SU-DHL-6 (cell line): Measurements from ENCODE around the gene NAPG.
"Not testable (repeated sequence)": the region's sequence is repeated elsewhere in the genome, so short reads cannot be mapped to it uniquely, and the experiment has no call there.

ENCODE experiments used
- H2AFZ ChIP-seq: fragments of 200-600 bp; sonication (generic); 2 replicates; pipeline ENCODE4 v1.6.1; 2014; ENCODE audit warnings: low read depth, mild to moderate bottlenecking, moderate library complexity, mixed read lengths, antibody characterized with exemption, low read length; ENCODE audit not compliant: severe bottlenecking
- H3F3A ChIP-seq: fragments of 200-600 bp; shearing (Covaris generic); 2 replicates; pipeline ENCODE4 v1.6.0; 2016; ENCODE audit warnings: antibody characterized with exemption, mild to moderate bottlenecking; ENCODE audit not compliant: insufficient read depth
- H3K27ac ChIP-seq: fragments of 200-600 bp; sonication (generic); 2 replicates; pipeline ENCODE4 v1.5.1; 2016; ENCODE audit warnings: low read depth, mild to moderate bottlenecking, low read length, moderate library complexity, mixed read lengths
- H3K27me3 ChIP-seq: fragments of 200-600 bp; sonication (generic), shearing (Covaris generic); 2 replicates; pipeline ENCODE4 v1.6.0; 2014; ENCODE audit warnings: mild to moderate bottlenecking, low read length
- H3K36me3 ChIP-seq: fragments of 200-600 bp; sonication (generic); 2 replicates; pipeline ENCODE4 v1.6.1; 2014; ENCODE audit warnings: mild to moderate bottlenecking, low read length, mixed read lengths
- H3K4me2 ChIP-seq: fragments of 300-600, 200-600 bp; shearing (Covaris generic), sonication (generic); 2 replicates; pipeline ENCODE4 v1.6.0; 2014; ENCODE audit warnings: low read length, low read depth, mild to moderate bottlenecking; ENCODE audit not compliant: poor library complexity, severe bottlenecking
- H3K4me3 ChIP-seq: fragments of 200-600 bp; sonication (generic); 2 replicates; pipeline ENCODE4 v1.5.1; 2014; ENCODE audit warnings: antibody characterized with exemption, low read length, mild to moderate bottlenecking, mixed read lengths; ENCODE audit not compliant: insufficient read depth, poor library complexity, severe bottlenecking
- H3K79me2 ChIP-seq: fragments of 200-600 bp; sonication (generic); 2 replicates; pipeline ENCODE4 v1.6.1; 2014; ENCODE audit warnings: mild to moderate bottlenecking, low read length, moderate library complexity; ENCODE audit not compliant: insufficient read depth
- H3K9ac ChIP-seq: fragments of 200-600 bp; sonication (generic); 2 replicates; pipeline ENCODE4 v1.7.0; 2014; ENCODE audit warnings: mild to moderate bottlenecking, low read length
- H3K9me2 ChIP-seq: fragments of 200-600 bp; sonication (generic); replicated peaks from 2 replicates; pipeline ENCODE4 v1.6.1; 2014; ENCODE audit warnings: low read length; ENCODE audit not compliant: insufficient read depth
- H3K9me3 ChIP-seq: fragments of 200-600 bp; sonication (generic); 2 replicates; pipeline ENCODE4 v1.6.1; 2014; ENCODE audit warnings: low read length, mixed read lengths; ENCODE audit not compliant: insufficient read depth
- H4K20me1 ChIP-seq: fragments of 200-600 bp; sonication (generic); 2 replicates; pipeline ENCODE4 v1.6.1; 2014; ENCODE audit warnings: low read depth, mild to moderate bottlenecking, antibody characterized with exemption, low read length, moderate library complexity, mixed read lengths
- EZH2phosphoT487 ChIP-seq: fragments of 200-600 bp; sonication (generic), shearing (Covaris generic); conservative IDR thresholded peaks from 2 replicates; pipeline ENCODE4 v1.6.1; 2018; ENCODE audit warnings: mild to moderate bottlenecking, antibody characterized with exemption, low read length, moderate library complexity, mixed read lengths
- TF ChIP-seq, protein P1 (sequence below): fragments of 200-600 bp; sonication (generic); IDR thresholded peaks from one replicate; pipeline ENCODE4 v1.5.1; 2017; ENCODE audit warnings: antibody characterized with exemption, mild to moderate bottlenecking, low read length, moderate library complexity; ENCODE audit not compliant: insufficient read depth, poor library complexity, severe bottlenecking

Gene NAPG

DNA sequence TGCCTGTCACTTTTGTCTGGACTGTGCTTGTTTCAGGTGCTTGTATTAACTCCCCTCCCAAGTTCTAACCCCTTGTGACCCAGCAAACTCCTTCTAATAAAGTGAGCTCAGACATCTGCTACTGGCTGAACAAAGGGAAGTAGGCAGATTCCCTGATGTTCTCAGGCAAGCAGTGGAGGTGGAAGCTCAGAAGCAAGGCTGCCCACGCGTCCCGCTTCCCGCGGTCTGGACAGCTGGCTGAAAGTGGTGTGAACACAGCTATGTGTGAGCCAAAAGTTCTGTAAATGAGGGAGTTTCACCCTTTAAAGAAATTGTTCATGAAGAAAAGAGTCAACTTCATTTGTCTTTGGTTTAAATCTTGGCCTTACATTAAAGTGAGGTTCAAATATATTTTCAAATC, 40.0 kb downstream of the NAPG start:
- Histone ChIP-seq H3K9me3 (no peaks in the 10 kb centered on the region), H3K36me3 (no peaks in the 10 kb centered on the region), H3K9me2 (no peaks in the 10 kb centered on the region), H3K27ac (no peak overlapping the region), H3K4me2 (no peak overlapping the region), H3K79me2 (no peaks in the 10 kb centered on the region), H4K20me1 (no peaks in the 10 kb centered on the region), H3K9ac (no peak overlapping the region), H3K27me3 (no peaks in the 10 kb centered on the region), H3F3A (no peaks in the 10 kb centered on the region), H2AFZ (no peak overlapping the region), H3K4me3 (no peak overlapping the region)
- TF ChIP-seq, protein P1, sequence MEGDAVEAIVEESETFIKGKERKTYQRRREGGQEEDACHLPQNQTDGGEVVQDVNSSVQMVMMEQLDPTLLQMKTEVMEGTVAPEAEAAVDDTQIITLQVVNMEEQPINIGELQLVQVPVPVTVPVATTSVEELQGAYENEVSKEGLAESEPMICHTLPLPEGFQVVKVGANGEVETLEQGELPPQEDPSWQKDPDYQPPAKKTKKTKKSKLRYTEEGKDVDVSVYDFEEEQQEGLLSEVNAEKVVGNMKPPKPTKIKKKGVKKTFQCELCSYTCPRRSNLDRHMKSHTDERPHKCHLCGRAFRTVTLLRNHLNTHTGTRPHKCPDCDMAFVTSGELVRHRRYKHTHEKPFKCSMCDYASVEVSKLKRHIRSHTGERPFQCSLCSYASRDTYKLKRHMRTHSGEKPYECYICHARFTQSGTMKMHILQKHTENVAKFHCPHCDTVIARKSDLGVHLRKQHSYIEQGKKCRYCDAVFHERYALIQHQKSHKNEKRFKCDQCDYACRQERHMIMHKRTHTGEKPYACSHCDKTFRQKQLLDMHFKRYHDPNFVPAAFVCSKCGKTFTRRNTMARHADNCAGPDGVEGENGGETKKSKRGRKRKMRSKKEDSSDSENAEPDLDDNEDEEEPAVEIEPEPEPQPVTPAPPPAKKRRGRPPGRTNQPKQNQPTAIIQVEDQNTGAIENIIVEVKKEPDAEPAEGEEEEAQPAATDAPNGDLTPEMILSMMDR: no peak
- TF ChIP-seq EZH2phosphoT487: no peak

GRCh38 chr18:10566390-10566789, 40.6 kb downstream of the NAPG start:
- Histone ChIP-seq H3K4me2 (no peak overlapping the region), H3K9me3 (no peaks in the 10 kb centered on the region), H3K79me2 (no peaks in the 10 kb centered on the region), H3F3A (no peaks in the 10 kb centered on the region), H3K27me3 (no peaks in the 10 kb centered on the region), H3K4me3 (no peak overlapping the region), H3K27ac (no peak overlapping the region), H3K36me3 (no peaks in the 10 kb centered on the region), H3K9ac (no peak overlapping the region), H4K20me1 (no peaks in the 10 kb centered on the region), H2AFZ (no peak overlapping the region), H3K9me2 (no peaks in the 10 kb centered on the region)
- no peak for TF ChIP-seq EZH2phosphoT487
- TF ChIP-seq, protein P1: no peak

- not testable (repeated sequence) for H2AFZ ChIP-seq, H3K36me3 ChIP-seq, H3K9me3 ChIP-seq, H3K4me3 ChIP-seq, H3K27ac ChIP-seq, H3K27me3 ChIP-seq, H3K79me2 ChIP-seq, H3K4me2 ChIP-seq, H3K9me2 ChIP-seq, H3K9ac ChIP-seq, H4K20me1 ChIP-seq, H3F3A ChIP-seq
These were observed 44.1 kb downstream of the NAPG start for GRCh38 chr18:10569941-10570340.

DNA sequence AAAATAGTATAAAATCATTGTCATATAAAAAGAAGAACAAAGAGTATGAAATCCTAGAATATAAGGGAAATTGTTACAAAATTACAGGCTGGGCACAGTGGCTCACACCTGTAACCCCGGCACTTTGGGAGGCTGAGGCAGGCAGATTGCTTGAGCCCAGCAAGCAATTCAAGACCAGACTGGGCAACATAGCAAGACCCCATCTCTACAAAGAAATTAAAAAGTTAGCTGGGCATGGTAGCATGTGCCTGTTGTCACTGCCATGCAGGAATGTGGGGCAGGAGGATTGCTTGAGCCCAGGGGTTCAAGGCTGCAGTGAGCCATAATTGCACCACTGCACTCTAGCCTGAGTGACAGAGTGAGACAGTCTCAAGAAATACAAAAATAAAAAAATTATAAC, 44.8 kb downstream of the NAPG start:
- Histone ChIP-seq H3K9me3 (no peaks in the 10 kb centered on the region), H3K4me2 (no peak overlapping the region), H2AFZ (no peak overlapping the region), H3K9me2 (no peaks in the 10 kb centered on the region), H3K79me2 (no peaks in the 10 kb centered on the region), H3K27me3 (no peaks in the 10 kb centered on the region), H3K9ac (no peak overlapping the region), H3K36me3 (no peaks in the 10 kb centered on the region), H3F3A (no peaks in the 10 kb centered on the region), H4K20me1 (no peaks in the 10 kb centered on the region), H3K27ac (no peak overlapping the region), H3K4me3 (no peak overlapping the region)
- TF ChIP-seq, protein P1: no peak
- no peak for TF ChIP-seq EZH2phosphoT487
